ENCODE results near the gene NPRL2. TPM values are rescaled to one million over a fixed set of nuclear protein-coding genes. Genes with fewer than 3 reads are reported as not detected.

Gene NPRL2
- total and polyA plus RNA-seq, 2 of the 13 experiments (the other 11 are each of a cell fraction or from before 2014, with no cell fraction given), result 30.6 to 51.4 TPM

DNA sequence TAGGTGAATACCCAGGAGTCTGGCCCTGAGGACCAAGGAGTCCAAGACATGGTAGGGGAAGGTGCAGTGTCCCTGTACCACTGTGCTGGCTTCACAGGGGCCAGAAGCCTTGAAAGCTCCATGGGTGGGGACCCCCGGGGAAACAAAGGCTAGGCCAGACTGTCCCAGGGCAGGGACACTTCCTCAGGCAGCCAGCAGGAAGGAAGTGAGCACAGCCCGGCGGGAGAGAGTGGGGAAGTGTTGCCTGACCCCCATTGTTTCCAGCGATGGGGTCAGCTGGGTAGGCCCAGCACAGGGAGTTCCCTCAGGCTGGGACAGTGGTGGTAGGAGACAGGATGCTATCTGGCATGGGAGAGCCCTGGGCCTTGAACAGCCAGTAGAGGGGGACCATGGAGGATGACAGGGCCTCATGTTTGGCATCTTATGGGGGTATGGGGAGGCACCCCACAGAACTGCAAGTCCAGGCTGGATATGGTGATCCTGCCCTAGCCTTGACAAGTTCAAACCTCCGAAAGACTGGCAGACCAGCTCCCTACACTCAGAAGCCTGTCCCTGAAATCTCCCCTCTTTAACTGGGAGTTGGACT lies 26.9 kb downstream of the NPRL2 start (continued):
- TF ChIP-seq, protein P1, sequence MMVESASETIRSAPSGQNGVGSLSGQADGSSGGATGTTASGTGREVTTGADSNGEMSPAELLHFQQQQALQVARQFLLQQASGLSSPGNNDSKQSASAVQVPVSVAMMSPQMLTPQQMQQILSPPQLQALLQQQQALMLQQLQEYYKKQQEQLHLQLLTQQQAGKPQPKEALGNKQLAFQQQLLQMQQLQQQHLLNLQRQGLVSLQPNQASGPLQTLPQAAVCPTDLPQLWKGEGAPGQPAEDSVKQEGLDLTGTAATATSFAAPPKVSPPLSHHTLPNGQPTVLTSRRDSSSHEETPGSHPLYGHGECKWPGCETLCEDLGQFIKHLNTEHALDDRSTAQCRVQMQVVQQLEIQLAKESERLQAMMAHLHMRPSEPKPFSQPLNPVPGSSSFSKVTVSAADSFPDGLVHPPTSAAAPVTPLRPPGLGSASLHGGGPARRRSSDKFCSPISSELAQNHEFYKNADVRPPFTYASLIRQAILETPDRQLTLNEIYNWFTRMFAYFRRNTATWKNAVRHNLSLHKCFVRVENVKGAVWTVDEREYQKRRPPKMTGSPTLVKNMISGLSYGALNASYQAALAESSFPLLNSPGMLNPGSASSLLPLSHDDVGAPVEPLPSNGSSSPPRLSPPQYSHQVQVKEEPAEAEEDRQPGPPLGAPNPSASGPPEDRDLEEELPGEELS (CRISPR knock-in tag; IDR thresholded peaks at IDR 0.05), result no peak
- TF ChIP-seq GABPA (IDR thresholded peaks at IDR 0.05; ENCODE audit: low read depth, low read length), result no peak
- TF ChIP-seq GABPA (CRISPR knock-in tag; IDR thresholded peaks at IDR 0.05; ENCODE audit: low read depth), result 0 out of 2 replicates have a peak, but pooled peaks have one; percentile 10
- TF ChIP-seq, protein P2, sequence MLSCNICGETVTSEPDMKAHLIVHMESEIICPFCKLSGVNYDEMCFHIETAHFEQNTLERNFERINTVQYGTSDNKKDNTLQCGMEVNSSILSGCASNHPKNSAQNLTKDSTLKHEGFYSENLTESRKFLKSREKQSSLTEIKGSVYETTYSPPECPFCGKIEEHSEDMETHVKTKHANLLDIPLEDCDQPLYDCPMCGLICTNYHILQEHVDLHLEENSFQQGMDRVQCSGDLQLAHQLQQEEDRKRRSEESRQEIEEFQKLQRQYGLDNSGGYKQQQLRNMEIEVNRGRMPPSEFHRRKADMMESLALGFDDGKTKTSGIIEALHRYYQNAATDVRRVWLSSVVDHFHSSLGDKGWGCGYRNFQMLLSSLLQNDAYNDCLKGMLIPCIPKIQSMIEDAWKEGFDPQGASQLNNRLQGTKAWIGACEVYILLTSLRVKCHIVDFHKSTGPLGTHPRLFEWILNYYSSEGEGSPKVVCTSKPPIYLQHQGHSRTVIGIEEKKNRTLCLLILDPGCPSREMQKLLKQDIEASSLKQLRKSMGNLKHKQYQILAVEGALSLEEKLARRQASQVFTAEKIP (CRISPR knock-in tag; IDR thresholded peaks at IDR 0.05; ENCODE audit: borderline replicate concordance), result no peak
- TF ChIP-seq, protein P3, sequence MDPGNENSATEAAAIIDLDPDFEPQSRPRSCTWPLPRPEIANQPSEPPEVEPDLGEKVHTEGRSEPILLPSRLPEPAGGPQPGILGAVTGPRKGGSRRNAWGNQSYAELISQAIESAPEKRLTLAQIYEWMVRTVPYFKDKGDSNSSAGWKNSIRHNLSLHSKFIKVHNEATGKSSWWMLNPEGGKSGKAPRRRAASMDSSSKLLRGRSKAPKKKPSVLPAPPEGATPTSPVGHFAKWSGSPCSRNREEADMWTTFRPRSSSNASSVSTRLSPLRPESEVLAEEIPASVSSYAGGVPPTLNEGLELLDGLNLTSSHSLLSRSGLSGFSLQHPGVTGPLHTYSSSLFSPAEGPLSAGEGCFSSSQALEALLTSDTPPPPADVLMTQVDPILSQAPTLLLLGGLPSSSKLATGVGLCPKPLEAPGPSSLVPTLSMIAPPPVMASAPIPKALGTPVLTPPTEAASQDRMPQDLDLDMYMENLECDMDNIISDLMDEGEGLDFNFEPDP (CRISPR knock-in tag; conservative IDR thresholded peaks at IDR 0.05), result 0 out of 2 replicates have a peak, but pooled peaks have one; percentile 54
- no peak for TF ChIP-seq ZSCAN29 (CRISPR knock-in tag; conservative IDR thresholded peaks at IDR 0.05)
- 0 out of 2 replicates have a peak, but pooled peaks have one; percentile 52 for TF ChIP-seq SRY (CRISPR knock-in tag; IDR thresholded peaks at IDR 0.05)
- no peak for TF ChIP-seq EP300 (IDR thresholded peaks at IDR 0.05; ENCODE audit: low read depth in 2 of 2, low read length in 2 of 2)
- TF ChIP-seq EP300 (CRISPR knock-in tag; IDR thresholded peaks at IDR 0.05; ENCODE audit: borderline replicate concordance), result no peak
- TF ChIP-seq TBP (CRISPR knock-in tag; IDR thresholded peaks at IDR 0.05), result no peak

Measured in HepG2 (cell line).